Dedifferentiated amniotic fluid mesenchymal stem cell (primary cell): ENCODE data around the gene PLXNA2.

ENCODE experiments used
- DNase-seq: peaks from one replicate; pipeline ENCODE4 v3.0.0-alpha.2; 2016; ENCODE audit errors: extremely low spot score

Gene PLXNA2

DNA sequence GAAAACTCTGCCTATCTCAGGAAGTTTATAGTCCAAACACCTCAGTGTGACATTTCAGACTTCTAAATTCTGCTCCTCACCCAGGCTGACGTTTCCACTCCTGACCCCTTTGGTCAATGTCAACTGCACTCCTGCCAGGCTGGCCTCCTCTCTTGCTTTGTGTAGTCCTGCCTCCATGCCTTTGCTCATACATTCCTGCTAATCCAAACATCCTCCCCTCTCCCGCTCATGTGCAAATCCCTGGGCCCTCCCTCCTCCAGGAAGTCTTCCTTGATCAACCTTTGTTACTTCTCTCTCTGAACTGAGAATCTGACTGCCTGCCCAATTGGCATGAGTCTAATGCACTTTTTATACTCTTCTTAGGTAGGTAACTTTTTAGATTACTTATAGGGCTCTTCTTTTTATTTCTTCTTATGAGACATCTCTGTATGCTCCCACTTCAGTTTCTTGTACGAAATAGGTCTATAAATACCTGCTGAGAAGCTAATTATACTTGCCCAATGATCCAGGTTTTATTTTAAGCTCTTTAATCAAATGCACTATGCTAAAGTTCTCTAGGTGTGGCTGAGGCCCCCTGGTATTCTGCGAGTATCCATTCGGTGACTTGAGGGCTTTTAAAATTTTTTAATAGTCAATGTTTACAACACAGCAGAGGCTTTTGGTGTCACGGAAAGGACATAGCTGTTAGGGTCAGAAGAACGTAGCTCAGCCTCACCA, 128.1 kb downstream of the PLXNA2 start:
- DNase-seq: no peak

DNA sequence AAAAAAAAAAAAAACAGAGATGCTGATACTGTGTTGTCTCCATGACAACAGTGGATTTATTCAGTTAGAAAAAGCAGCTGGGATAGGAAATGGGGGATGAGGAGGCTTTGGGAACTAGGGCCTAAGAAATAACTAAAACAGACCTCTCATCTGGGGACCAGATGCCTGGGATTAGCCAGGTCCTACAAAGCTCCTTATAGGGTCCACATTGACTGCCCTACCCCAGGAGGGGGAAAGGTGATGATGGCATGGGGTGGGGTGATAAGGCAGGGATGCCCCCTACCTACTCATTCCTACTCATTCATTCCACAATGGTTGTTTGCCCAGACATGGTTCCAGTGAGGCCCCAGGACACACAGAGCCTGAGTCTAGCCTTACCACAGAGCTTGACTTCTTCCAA, 131.2 kb downstream of the PLXNA2 start:
- no peak for DNase-seq

DNA sequence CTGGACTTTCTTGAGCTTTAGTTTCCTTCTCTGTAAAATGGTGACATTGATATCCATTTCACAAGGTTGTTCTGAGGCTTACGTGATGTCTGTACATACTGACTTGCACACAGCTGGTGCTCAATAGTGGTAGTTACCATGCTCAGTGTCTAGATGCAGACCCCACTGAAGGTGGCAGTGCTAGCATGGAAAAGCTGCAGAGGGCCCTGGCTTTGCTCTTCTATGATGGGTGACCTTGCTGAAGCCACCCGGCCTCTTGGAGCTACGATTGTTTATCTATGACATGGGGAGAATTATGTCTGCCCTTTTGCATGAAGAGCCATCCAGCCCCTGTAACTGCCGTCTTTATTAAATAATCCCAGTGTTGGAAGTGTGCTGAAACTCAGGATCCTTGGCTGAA, 131.8 kb downstream of the PLXNA2 start:
- no peak for DNase-seq

DNA sequence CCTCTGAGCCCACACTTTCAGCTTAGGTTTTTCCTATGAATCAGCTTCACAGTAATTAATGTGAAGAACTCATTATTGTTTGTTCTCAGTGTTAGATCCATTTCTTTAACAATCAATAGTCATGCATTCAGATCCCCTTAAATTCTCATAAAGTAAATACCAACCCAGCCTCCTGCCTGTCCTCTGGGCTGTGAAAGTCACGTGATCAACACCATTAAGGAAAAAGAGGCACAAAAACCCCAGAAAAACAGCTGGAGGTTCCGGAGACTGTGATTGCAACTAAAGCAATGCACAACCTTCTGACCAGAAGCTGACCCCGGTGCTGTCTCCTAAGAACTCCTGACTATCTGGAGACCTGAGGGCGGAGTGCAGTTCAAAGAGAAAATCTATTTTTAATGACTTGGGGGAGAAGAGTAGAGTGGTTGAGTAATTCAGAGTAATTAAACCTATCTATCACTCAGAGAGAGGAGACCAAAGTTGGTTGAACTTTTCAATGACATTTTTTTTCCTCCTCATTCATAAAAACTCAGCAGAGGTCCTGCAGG, 132.5 kb downstream of the PLXNA2 start:
- DNase-seq: no peak

DNA sequence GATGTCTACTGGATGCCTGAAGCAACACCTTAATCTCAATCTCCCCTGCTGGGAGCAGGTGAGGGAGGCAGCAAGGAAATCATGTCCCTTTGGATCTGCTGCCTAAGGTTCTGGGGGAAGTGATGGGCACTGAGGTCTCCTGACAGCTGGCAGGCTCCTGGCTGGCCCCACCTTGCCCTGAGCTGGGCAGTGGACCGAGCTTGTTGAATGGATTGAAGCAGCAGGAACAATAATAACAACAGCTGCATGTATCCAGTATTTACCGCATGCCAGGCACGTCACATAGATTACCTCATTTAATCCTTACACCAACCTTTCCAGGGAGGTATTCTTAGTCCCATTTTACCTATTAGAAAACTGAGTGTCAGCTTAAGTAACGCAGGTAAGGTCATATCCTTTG, 133.9 kb downstream of the PLXNA2 start:
- no peak for DNase-seq

DNA sequence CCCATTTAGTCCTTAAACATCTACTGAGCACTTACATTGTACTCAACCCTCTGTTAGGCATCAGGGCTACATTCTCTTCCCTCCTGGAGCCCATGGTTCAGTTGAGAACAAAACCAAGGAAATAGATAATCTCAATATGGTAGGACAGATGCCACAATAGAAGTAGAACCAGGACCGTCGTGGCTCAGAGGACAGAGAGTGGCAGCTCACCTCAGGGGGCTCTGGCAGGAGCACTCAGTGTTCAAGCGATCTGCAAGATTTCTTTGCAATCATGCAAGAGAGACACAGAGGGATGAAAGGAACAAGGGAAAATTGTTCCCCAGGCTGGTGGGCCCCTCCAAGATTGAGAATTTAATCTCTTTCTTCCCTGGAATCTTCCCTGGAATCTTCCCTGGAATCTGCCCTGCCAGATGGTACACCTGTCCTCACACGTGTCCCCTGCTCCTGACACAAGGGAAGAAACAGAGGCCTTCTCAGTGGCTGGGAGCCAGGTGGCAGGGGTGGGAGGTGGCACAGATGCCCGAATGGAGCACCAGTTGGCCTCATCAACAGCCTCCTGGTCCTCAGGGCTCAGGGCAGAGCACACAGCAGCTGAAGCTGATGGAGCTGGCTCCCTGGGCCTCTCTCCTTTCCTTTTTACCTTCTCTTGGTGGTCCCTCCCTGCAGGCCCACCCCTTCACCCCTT, 135.4 kb downstream of the PLXNA2 start:
- DNase-seq: no peak

DNA sequence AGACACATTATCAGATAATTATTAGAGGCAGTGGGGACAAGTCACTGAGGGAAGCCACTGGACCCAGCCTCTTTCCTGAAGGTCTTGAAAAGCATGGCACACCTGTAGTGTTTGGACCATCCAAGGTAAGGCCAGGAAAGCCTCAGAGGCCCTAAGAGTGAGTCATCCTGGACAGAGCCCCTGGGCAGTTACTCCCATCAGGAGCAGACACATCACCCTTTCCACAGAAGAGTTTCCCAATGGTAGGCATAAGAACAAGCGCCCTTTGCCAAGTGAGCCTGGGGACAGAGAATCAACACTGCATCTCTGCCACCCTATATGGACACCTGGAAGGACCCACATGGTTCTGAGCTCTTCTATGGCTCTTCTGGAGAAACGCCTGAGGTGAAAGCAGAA, 136.0 kb downstream of the PLXNA2 start:
- no peak for DNase-seq

DNA sequence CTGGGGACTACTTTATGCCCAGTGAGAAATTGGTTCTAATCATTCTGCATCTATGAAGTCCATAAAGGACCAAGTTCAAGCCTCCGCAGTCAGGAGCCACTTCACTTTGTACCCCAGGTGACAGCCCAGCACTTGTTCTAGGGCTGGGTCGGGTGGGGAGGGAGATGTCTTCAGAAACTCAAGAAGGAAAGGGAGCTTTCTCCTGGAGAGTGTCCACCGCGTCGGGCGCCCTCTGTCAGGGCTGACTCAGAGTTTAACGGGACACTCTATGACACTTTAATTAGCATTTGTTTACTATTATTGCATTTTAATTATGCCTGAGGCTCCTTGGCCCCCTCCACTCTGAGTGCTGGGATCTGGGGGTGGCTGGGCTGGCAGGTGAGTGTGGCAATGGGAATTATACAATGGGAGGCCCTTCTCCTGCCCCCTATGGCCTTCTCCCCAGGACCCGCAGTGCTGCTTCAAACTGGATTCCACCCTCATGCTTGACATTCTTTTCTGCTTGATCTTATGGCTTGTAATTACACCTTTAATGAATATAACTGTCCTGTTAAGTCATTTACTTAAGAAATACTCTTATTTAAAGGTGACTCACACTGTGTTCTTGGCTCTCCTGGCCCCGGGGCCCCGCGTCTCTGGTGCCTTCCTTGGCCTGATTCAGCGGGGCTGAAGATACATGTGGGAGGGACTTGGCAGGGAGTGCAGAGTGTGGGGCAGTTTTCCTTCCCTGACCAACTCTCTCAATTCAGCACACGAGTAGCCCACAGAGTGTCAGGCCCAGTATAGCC, 136.6 kb downstream of the PLXNA2 start:
- DNase-seq: peak; percentile 19

DNA sequence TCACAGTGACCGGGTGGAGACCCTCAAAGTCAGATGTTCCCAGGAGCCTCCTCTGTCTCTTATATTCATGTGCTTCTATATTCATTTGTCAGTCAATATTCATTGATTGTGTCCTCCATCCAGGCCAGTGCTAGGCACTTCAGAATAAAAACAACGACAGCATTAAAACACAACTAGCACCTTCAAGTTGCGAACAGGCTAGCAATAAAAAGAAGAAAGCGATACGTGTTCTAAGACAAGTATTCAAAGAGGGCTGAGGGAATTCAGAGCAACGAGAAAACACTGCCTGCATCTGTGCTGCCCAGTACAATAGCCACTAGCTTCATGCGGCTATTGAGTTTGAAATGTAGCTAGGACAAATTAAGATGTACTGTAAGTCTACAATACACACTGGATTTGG, 138.0 kb downstream of the PLXNA2 start:
- DNase-seq: no peak

DNA sequence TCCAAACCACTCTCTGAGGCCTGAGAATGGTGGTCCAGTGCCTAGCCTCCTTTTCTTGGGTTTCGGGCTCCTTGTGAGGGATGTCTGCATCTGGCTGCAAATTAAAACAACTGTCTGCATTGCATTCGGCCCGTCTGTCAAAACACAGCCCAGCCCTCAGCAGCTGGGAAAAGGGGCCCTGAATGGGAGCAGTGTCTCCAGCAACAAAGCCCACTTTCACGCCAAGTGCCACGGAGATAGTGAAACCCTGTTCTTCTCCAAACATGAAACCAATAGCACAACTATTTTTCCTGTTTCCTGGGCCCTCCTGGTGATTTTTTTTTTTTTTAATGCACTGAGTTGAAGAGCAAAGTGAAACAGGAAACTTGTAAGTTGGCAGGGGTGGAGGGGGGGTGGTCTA, 138.4 kb downstream of the PLXNA2 start:
- no peak for DNase-seq

DNA sequence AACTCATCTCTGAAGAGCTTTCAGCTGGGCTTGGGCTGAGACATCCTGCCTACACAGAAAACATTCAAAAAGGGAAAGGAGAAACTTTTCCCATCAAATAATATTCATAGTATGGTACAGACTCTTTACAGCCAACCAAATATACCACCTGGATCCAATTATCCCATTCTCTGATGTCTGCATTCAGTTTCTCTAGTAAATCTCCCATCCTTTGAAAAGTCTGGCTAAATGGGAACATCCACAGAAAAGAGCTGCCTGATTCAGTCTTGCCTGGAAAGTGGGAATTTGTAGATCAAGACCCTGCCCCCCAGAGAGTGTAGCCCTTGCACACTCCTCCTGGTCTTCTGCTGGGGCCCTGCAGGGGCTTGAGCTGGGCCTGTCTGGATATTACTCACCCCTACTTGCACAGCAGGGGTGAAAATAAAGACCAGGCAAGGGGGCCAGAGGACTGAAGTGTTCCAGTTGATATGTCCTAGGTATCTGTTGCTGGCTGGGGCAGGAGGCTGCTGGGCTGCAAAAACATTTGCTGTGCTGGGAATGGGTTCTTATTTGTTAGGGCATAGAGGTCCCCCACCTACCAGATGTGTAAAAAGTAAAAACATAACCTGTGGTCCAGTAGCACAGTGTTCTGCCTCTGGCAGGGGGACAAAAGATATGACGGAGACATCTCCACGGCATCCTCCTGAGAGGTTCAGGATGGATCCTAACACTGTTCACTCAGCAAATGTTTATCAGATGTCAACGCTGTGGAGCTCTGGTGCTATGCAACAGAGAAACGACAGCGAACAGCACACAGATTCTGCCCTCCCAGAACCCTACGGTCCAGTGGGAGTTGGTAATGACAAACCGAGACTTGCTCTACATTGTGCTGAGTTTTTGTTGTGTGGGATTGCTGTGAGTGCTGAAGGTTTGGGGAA, 140.3 kb downstream of the PLXNA2 start:
- no peak for DNase-seq

DNA sequence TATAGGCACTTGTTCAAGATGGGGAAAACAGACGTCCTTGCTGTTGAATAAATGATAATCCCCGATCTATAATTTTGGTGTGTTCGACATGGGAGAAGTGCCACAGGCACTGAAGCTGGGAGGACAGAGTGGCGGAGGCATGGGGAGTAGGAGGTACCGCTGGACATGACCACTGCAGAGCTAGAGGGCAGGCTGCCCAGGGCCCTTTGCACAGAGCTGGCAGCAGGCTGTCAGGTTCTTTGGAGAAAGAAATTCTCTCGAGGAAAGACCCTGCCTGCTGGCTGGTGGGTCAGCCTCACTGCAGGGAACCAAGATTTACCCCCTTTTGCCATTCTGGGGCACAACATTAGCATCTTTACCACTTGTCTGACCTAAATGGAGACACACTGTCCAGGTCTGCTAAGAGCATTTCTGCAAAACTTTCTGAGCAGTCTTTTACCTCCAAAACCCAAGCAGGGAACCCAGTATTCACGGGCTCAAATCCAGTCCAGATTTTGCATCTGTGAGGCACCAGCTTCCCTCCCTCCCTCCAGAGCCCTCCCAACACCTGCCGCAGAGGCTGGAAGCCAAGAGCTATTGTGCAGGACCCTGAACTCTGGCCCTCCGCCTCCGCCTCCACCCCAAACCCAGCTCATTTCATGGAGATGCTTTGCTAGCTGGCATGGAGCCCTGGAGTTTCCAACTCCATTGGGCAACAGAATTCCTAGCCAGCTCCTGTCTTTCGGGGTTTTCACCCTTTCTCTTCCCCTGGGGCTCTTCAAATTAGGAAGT, 142.3 kb downstream of the PLXNA2 start:
- DNase-seq: no peak

DNA sequence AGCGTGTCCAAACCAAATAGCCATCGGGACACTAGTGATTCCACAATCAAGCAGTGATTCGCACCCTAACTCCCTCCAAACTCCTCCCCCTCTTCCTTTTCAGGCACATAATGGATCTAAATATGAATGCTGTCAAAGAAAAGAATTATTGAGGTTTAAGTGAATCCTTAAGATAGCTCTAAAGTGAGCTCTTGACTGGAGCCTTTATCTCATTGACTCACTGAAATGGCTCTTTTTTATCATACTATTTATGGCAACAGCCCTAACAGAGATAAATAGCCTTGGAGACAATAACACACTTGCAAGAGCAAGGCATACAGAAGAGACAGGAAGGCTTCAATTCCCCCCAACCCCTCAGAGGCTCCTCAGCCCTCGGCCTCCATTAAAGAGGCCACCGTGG, 143.3 kb downstream of the PLXNA2 start:
- DNase-seq: no peak

DNA sequence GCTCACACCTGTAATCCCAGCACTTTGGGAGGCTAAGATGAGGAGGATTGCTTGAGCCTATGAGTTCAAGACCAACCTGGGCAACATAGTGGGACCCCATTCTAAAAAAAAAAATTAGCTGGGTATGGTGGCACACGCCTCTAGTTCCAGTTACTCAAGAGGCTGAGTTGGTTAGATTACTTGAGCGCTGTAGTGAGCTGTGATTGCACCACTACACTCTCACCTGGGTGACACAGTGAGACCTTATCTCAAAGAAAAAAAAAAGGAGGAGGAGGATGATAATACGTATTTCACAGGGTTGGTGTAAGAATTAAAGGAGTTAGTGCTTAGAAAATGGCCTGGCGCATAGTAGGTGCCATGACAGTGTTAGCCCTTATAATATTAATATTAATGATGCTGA, 144.1 kb downstream of the PLXNA2 start:
- DNase-seq: no peak

DNA sequence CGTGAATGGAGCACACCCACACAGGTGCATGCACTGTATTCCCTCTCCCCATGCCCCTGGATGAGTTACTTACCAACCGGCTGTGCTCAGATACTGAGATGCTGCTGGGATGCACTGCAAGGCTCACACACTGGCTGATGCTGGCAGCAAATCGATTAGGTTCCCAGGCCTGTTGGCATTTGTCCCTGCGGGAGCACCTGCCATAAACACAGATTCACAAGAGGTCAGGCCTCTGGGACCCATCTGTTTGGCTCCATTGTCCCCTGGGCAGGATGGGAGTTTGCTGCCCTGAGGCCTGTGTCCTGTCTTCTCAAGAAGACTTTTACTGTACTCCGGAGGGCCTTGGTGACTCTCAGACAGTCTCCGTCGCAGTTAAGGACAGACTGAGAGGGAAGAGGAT, 145.4 kb downstream of the PLXNA2 start:
- no peak for DNase-seq

DNA sequence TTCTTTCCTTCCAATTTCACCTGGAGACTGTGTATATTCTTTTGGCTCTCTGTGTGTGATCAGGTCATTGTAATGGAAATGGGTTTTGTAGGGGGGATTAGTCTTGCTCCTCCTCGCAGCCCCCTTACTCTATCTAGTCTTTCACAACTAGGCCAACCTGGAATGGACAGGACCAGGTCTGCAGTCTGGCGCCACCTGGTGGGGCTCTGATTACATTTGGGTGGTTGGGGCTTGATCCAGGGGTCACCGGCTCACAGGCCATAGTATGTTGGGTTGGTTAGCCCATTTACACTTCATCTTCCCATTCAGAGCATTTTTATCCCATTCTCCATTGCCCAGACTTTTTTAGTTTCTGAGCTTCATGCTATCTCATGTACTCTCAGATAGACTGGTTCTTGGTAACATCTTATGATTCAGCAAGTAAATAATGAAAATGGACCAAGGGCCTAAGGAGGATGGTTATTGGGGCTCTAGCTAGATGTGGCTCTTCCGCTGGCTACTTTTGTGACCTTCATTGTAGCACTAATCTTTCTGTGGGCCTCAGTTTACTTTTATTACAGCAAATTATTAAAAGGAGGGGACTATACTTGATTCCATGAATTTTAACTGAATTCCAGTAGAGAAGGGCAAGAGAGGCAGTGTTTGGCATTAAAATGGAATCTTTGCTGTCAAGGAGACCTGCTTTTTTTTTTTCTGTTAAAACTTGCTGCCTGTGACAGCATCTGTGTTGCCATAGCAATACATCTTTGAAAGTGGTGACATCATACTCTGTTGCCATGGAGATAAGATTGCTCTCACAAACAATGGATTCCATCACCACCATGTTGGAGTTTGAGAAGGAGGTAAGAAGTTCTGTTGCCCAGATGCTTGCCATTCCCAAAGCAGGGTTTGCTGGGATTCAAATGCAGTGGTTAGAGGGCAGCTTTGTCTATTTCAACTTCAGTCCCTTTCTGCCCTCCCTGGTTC, 150.1 kb downstream of the PLXNA2 start:
- no peak for DNase-seq

DNA sequence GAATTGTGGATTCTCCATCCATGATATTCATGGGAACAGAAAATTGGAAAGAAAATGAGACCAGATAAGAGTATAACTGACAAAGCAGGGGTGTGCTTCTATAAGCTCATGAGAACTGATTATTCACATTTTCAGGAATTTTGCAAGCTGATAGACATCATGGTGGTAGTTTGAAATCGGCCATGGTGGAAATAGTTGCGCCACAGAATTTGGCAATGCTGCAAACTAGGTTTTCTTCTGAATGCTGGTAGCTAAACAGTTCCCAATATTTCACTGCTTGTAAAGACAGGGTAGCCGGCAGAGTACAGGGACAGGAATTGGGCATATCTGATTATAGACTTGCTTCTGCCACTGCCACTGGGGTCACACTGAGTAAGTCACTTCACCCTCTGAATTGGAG, 151.1 kb downstream of the PLXNA2 start:
- DNase-seq: no peak

DNA sequence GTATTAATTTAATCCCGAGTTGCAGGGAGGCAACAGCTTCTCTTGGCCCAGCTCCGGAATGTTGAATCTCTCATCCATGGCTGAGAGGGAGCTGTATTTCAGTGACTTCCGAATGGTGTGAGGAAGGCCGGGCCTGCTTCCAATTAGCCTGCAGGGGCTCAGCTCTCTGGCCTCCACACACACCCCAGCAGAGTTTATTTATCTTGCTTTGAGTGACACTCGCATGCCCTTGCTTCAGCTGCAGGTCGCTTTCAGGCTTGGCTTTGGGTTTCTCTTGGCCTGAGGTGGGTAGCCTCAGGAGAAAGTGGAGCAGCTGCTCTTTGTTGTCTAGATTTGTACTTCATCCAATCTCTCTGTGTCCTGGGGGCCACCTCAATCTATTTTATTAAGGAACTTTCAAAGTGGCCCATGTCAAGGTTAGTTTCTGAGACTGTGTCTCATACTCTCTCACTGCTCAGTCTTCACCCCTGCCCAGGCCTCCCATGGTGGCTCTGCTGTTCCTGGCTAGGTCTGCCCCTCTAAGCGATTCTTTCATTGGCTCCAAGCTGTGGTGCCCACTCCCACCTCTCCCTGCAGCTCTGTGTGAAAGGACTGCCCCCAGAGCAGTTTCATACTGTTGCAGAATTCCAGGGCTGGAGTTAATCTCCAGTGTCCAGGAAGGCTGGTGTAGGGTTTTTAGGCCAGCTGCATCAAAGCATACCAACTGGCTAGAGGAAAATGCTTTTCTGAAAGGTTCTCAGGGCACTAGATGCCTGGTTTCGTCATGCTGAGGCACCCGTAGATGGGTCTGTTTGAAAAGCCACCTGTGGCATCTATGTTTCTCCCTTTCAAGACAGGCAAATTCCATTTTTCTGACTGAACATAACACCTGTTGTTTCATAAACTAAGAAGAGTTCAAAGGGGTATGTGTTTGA, 153.5 kb downstream of the PLXNA2 start:
- DNase-seq: peak; percentile 65
